Cardiac fibroblast (primary cell): ENCODE results near the gene GRHPR.

Source experiments
- DNase-seq, 2 donors: peaks; one replicate each; pipeline versions ENCODE4 v3.0.0 to v3.0.0-alpha.2; 2010; ENCODE audit warnings: low read depth in 2 of 2
- H3K4me3 ChIP-seq, 2 donors: replicated peaks in 1 of 2; 1 replicate in 1 of 2; 2 replicates in 1 of 2; pipeline ENCODE4 v1.5.1; 2011; ENCODE audit warnings: low read depth in 2 of 2, low read length in 2 of 2, mild to moderate bottlenecking in 2 of 2, moderate library complexity in 1 of 2
- CTCF ChIP-seq: IDR thresholded peaks from one replicate; pipeline ENCODE4 v1.5.1; 2011; ENCODE audit warnings: low read depth, mild to moderate bottlenecking, low read length, inconsistent platforms

The GRHPR gene

GRCh38 chr9:37445832-37446231 lies 23.3 kb downstream of the GRHPR start:
- H3K4me3 ChIP-seq: no peak overlapping the region
- TF ChIP-seq CTCF: no peak
- no peak for DNase-seq

GRCh38 chr9:37446401-37446800 lies 23.9 kb downstream of the GRHPR start:
- no peak overlapping the region for H3K4me3 ChIP-seq
- TF ChIP-seq CTCF: no peak
- DNase-seq: no peak

GRCh38 chr9:37447111-37447510 lies 24.6 kb downstream of the GRHPR start:
- H3K4me3 ChIP-seq: no peak overlapping the region
- DNase-seq: no peak
- TF ChIP-seq CTCF: no peak

- no peak for DNase-seq
- TF ChIP-seq CTCF: no peak
- no peak overlapping the region for H3K4me3 ChIP-seq
Measured at GRCh38 chr9:37449862-37450632, 27.6 kb downstream of the GRHPR start.

- H3K4me3 ChIP-seq: no peak overlapping the region
- no peak for TF ChIP-seq CTCF
- no peak for DNase-seq
Measured at GRCh38 chr9:37451628-37452027, 29.1 kb downstream of the GRHPR start.

- no peak for TF ChIP-seq CTCF
- no peak for DNase-seq
- no peak overlapping the region for H3K4me3 ChIP-seq
Measured at GRCh38 chr9:37452611-37453010, 30.1 kb downstream of the GRHPR start.

- DNase-seq: no peak
- no peak for TF ChIP-seq CTCF
- no peak overlapping the region for H3K4me3 ChIP-seq
Measured at GRCh38 chr9:37453827-37454226, 31.3 kb downstream of the GRHPR start.
